ENCODE data around the gene DOCK4. TPM values are rescaled to one million over a fixed set of nuclear protein-coding genes. Genes with fewer than 3 reads are reported as not detected.
A peak's percentile ranks its signal among the peaks of the same experiment; 100 is the strongest.

DOCK4 gene, protein sequence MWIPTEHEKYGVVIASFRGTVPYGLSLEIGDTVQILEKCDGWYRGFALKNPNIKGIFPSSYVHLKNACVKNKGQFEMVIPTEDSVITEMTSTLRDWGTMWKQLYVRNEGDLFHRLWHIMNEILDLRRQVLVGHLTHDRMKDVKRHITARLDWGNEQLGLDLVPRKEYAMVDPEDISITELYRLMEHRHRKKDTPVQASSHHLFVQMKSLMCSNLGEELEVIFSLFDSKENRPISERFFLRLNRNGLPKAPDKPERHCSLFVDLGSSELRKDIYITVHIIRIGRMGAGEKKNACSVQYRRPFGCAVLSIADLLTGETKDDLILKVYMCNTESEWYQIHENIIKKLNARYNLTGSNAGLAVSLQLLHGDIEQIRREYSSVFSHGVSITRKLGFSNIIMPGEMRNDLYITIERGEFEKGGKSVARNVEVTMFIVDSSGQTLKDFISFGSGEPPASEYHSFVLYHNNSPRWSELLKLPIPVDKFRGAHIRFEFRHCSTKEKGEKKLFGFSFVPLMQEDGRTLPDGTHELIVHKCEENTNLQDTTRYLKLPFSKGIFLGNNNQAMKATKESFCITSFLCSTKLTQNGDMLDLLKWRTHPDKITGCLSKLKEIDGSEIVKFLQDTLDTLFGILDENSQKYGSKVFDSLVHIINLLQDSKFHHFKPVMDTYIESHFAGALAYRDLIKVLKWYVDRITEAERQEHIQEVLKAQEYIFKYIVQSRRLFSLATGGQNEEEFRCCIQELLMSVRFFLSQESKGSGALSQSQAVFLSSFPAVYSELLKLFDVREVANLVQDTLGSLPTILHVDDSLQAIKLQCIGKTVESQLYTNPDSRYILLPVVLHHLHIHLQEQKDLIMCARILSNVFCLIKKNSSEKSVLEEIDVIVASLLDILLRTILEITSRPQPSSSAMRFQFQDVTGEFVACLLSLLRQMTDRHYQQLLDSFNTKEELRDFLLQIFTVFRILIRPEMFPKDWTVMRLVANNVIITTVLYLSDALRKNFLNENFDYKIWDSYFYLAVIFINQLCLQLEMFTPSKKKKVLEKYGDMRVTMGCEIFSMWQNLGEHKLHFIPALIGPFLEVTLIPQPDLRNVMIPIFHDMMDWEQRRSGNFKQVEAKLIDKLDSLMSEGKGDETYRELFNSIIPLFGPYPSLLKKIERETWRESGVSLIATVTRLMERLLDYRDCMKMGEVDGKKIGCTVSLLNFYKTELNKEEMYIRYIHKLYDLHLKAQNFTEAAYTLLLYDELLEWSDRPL (N-terminal part only)
- total RNA-seq (2022), result 28.0 and 31.4 TPM in 2 replicates
- Bru-seq, nascent RNA, result percentile 81 among the genes with signal in this experiment
- BruChase-seq, experiment 1, labeled RNA remaining after a 6-hour chase, result percentile 65 among the genes with signal in this experiment
- BruChase-seq, experiment 2, labeled RNA remaining after a 2-hour chase, result percentile 65 among the genes with signal in this experiment
- long read RNA-seq, partial matches to known transcripts, result 9 of 15 reads
- long read RNA-seq, other reads (novel, unspliced or antisense), result 6 of 15 reads

DNA sequence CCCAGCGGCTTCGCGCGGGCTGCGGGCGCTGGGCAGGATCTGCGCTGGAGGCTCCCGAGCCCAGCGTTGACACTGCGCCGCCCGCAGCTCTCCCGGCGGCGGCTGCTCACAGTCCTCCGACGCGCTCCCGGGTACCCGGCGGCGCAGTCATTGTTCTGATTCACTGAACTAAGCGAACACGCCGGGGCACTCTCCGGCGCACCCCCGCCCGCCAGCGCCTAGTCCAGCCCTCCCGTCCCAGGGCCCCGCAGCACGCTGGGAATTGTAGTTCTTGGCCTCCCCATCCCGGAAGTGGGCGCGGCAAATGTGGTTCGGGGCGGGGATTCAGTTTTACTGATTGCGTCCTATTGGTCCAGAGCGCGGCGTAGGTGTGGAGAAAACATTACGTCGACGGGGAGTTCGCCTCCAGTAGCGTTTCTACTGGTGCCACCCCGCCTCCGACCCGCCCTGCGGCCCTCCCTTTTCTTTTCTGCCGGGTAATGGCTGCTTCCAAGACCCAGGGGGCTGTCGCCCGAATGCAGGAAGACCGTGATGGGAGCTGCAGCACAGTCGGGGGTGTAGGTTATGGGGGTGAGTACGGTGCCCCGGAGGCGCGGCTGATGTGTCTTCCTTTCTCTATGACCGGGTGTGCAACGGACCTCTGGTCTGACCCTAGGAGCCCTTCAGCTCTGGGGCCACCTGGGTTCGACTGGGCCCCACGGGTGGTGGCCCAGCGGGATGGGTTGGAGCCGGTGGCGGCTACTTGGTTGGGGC is at the start of gene DOCK4, which contains the start of gene ZNF277:
Gene DOCK4, minus strand, starts transcription at position 162 of the 753 bp plus-strand sequence. CDS start 261 bp downstream, outside the sequence.
Gene ZNF277, plus strand, starts transcription at position 458 of the 753 bp plus-strand sequence. Its CDS starts 22 bp downstream, at position 480.
- CTCF ChIA-PET, result interaction anchor here (0.6 to 1.9 kb wide), 10 partner anchors 8 to 294 kb away, joined by 3 to 11 read pairs (median 3); no protein-coding TSS in a partner anchor
- H3K9me3 Mint-ChIP-seq (ENCODE audit: unreplicated experiment), result no peaks in the 10 kb centered on the region
- no TSS peak for BruUV-seq (replicated peaks)
- H3K27me3 Mint-ChIP-seq (ENCODE audit: insufficient read depth, unreplicated experiment), result no peaks in the 10 kb centered on the region
- POLR2A ChIA-PET, result interaction anchor here (0.7 to 7.0 kb wide), 31 partner anchors 9 to 1725 kb away, joined by 3 to 126 read pairs (median 5); partner anchors contain the start of gene IFRD1
- peak; percentile 100 for DNase-seq (ENCODE audit: unreplicated experiment)
- H3K4me1 Mint-ChIP-seq (ENCODE audit: insufficient read depth, unreplicated experiment), result peaks cover 25% of the 10 kb centered on the region
- intact Hi-C loops (cut with micrococcal nuclease), result loop anchor here (1.0 to 5.0 kb wide), 4 partner anchors 126 to 208 kb away; no protein-coding TSS in a partner anchor
- H3K27ac Mint-ChIP-seq (ENCODE audit: low read depth, unreplicated experiment), result peak within 1 kb of the TSS; percentile 95
- TF ChIP-seq, protein P1, sequence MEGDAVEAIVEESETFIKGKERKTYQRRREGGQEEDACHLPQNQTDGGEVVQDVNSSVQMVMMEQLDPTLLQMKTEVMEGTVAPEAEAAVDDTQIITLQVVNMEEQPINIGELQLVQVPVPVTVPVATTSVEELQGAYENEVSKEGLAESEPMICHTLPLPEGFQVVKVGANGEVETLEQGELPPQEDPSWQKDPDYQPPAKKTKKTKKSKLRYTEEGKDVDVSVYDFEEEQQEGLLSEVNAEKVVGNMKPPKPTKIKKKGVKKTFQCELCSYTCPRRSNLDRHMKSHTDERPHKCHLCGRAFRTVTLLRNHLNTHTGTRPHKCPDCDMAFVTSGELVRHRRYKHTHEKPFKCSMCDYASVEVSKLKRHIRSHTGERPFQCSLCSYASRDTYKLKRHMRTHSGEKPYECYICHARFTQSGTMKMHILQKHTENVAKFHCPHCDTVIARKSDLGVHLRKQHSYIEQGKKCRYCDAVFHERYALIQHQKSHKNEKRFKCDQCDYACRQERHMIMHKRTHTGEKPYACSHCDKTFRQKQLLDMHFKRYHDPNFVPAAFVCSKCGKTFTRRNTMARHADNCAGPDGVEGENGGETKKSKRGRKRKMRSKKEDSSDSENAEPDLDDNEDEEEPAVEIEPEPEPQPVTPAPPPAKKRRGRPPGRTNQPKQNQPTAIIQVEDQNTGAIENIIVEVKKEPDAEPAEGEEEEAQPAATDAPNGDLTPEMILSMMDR (IDR thresholded peaks at IDR 0.05; ENCODE audit: unreplicated experiment), result no peak
- H3K36me3 Mint-ChIP-seq (ENCODE audit: insufficient read depth, unreplicated experiment), result no peaks in the 10 kb centered on the region
- H3K4me3 Mint-ChIP-seq (ENCODE audit: unreplicated experiment), result peak within 1 kb of the TSS; percentile 91

- CTCF ChIA-PET, result no interaction called here
- Mint-ChIP-seq H3K4me3 (ENCODE audit: unreplicated experiment) (no peak overlapping the region), H3K36me3 (ENCODE audit: insufficient read depth, unreplicated experiment) (no peaks in the 10 kb centered on the region), H3K4me1 (ENCODE audit: insufficient read depth, unreplicated experiment) (no peaks in the 10 kb centered on the region), H3K27ac (ENCODE audit: low read depth, unreplicated experiment) (no peak overlapping the region), H3K9me3 (ENCODE audit: unreplicated experiment) (no peaks in the 10 kb centered on the region), H3K27me3 (ENCODE audit: insufficient read depth, unreplicated experiment) (no peaks in the 10 kb centered on the region)
- BruUV-seq (replicated peaks), result no TSS peak
- POLR2A ChIA-PET, result no interaction called here
- DNase-seq (ENCODE audit: unreplicated experiment), result no peak
- intact Hi-C loops (cut with micrococcal nuclease), result no loop called here
- TF ChIP-seq, protein P1 (IDR thresholded peaks at IDR 0.05; ENCODE audit: unreplicated experiment), result no peak
Observed at GRCh38 chr7:112255388-112255720, 49.2 kb upstream of the DOCK4 start.

GRCh38 chr7:112254709-112255387 is 48.6 kb upstream of the DOCK4 start:
- Mint-ChIP-seq H3K36me3 (ENCODE audit: insufficient read depth, unreplicated experiment) (no peaks in the 10 kb centered on the region), H3K27me3 (ENCODE audit: insufficient read depth, unreplicated experiment) (no peaks in the 10 kb centered on the region), H3K4me1 (ENCODE audit: insufficient read depth, unreplicated experiment) (no peaks in the 10 kb centered on the region), H3K27ac (ENCODE audit: low read depth, unreplicated experiment) (no peak overlapping the region), H3K9me3 (ENCODE audit: unreplicated experiment) (no peaks in the 10 kb centered on the region), H3K4me3 (ENCODE audit: unreplicated experiment) (no peak overlapping the region)
- no TSS peak for BruUV-seq (replicated peaks)
- TF ChIP-seq, protein P1 (IDR thresholded peaks at IDR 0.05; ENCODE audit: unreplicated experiment), result no peak
- CTCF ChIA-PET, result no interaction called here
- intact Hi-C loops (cut with micrococcal nuclease), result no loop called here
- DNase-seq (ENCODE audit: unreplicated experiment), result no peak
- POLR2A ChIA-PET, result interaction anchor here (0.7 to 1.0 kb wide), 3 partner anchors 32 to 206 kb away, joined by 3 to 5 read pairs (median 3); no protein-coding TSS in a partner anchor

Data from MCF 10A (cell line).